Measurements from ENCODE around the gene KCTD8.

Gene KCTD8

DNA sequence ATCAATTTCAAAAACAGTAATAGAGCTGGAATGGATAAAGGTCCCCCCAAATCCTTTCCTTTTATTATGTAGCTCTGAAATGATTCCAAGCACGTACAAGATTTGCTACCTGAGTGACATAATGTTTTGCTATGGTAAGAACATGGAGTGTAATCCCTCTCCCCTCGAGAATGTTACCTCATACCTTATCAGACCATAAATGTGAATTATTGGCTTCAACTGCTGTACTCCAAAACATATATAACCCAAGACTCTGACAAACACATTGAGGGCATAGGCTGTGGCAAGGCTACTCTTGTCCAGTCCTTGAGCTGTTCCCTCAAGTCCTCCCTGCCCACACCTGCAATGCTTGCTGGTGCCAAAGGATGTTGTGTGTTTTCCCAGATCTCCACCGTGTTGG, 286.9 kb downstream of the KCTD8 start:
- DNase-seq, result no peak

DNA sequence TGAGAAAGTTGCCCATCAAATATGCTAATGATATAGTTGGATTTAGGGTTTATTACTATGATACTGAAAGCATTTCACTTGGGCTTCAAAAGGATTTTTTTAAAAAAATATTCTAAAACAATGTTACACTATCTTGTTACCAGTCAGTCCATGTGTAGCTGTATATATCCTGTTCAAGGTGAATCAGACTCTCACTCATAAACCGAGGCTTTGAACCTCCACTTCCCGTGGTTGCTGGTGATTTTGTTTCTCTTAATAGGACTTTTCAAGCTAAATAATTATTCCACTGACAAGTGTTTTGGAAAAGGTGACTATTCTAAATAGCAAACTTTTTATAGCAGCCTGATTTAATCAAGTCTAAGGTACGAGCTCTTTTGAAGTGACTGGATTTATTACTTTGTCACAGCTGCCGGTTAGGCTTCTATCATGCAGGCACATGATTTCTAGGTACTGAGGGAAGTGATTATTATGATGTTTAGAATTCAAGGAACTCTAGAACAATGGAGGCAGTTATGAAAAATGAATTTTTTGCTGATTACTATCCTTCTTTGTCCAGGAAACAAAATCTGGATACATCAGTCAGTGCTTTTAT, 287.7 kb downstream of the KCTD8 start:
- DNase-seq, result peak in 1 of 2 experiments; percentile 7

DNA sequence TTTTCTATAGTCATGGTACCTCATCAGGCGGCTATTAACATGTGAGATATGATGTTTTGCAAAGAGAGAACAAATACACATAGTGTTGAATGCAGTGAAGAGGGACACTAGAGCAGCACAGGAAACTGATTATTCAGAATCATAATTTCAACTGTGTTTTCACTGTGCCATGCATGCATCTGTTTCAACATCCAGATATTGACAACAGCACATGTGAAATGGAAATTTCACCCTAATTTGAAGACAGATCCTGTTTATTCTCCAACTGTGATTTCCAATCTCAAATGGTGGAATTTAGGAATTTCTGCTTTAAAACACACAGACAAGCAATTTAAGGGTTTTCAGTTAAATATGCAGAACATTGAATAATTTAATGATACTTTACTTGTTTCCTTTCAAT, 288.6 kb downstream of the KCTD8 start:
- DNase-seq, result no peak

DNA sequence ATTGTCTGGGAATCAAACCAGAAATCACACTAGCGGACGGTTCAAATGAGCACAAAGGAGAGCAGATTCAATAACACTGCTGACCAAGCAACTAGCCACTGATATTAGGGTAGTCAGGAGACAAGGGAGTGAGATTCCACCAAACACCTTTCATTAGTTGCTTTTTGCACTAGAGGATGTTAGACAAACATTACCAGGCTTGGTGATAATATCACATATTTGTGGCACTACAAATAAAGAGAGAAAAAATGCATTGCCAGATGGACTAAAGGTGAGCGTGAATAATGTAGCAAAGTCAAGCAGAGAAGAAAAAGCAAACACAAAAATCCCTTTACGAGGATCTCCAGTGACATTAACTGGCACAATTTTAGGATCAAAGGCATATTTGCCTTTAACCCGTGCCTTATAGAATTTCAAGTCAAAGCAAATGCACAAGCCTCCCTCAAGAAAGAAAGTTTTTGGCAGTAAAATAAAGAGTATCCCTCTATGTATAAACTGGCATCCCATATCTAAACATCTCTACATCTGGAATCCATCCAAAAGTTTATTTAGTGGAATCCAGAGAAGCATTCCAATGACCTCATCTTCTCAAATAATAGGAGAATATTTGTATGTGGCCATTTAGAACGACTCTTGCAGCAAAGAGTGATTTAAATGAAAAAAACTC, 290.9 kb downstream of the KCTD8 start:
- DNase-seq, result no peak

DNA sequence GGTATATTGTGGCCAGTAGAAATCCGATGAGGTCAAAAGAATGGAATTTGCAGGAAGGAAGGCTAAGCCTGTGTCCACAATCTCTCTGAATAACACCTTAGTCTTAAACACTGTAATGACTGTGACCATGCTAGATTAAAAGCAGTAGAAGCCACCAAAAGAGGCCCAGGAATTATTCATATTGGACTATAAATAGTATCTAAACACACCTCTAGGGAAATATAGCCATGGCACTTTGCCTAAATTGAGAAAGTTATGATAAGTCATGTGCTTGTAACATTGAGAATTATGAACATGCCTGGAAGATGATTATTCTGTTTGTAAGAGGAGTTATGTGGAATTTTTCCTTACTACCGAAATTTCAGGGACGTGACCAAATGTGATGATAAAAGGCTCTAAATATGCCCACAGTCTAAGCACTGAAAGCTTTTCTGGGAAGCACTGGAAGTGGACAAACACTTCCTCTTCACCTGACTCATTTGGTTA, 298.5 kb downstream of the KCTD8 start:
- no peak for DNase-seq

DNA sequence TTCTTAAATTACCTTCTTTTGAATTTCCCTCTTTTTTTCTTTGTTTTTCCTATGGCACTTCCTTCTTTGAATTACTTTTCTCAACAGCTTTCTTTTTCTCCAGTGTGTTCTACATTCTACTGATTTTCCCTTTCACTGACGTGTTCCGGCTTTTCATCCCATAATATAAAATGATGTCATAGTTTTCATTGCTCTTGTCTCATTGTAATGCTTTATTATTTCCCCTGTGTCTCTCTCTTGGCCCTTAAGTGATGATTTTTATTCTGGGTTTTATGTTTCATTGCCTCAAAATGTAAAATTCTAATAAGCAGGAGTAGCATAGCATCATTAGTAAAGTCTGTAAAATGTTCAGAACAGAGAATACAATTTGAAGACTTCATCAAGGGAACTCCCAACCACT, 299.3 kb downstream of the KCTD8 start:
- DNase-seq, result no peak

DNA sequence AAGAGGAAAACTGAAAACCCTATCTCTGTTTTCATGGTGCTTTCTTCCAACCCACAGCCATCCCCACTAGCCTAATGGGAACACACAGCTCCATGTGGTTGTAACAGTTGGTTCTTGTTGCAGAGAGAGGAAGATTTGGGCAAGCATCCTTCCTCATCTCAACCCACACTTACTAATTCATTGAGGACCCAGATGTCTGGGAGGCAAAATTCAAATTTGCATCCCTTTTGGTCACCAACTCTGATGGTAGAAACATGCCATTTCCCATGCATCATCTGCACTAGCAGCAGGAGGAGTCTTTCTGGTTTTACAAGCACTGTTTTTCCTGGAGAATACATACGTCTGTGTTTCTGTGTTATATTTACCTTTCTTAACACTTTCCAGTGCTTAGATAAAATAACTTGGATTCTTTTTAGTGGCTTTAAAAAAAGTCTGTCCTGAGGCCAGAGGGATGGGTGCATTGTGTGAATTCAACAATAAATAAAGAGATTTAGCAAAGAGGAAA, 301.0 kb downstream of the KCTD8 start:
- no peak for DNase-seq

DNA sequence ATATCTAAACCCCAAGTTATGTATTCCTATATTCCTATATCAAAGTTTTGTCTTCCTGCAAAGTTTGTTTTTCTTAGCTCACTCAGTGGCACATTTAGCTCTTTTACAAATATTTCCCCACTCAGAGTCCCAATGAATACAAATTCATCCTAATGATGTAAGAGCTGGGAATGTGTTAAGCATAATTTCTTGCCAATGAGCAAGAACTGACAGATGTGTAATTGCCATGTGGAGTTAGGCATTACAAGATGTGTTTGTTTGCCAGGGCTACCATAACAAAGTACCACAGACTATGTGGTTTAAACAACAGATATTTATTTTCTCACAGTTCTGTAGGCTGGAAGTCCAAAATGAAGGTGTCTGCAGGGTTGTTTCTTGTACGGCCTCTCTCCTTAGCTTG, 302.1 kb downstream of the KCTD8 start:
- DNase-seq, result no peak

DNA sequence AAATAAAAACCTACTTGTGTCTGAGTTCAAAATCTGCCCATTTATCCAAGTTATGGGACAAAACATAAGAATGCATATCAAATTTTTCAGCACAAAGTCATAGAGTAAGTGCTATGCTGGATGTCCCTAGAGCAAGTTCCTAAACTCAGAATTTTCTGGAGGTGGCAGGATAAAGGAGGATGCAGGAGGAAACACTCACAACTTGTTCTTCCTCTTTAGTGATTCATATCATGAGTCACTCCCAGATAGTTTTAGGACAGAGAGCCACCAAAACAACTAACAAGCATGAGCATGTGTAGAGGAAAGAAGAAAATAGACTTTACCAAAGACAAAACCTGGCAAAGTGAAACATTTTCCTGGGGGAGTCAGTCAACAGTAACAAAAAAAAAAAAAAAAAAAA, 302.7 kb downstream of the KCTD8 start:
- DNase-seq, result no peak

DNA sequence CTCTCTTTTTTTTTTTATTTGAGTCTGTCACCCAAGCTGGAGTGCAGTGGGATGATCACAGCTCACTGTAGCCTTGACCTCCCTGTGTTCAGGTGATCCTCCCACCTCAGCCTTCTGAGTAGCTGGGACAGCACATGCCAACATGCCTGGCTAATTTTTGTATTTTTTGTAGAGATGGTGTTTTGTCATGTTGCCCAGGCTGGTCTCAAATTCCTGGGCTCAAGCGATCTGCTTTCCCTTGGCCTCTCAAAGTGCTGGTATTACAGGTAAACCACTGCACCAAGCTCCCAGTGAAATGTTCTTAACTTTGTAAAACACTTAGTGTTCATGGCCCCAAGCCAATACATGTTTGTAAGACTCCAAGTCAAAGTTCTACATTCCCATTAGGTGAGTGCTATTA, 316.1 kb downstream of the KCTD8 start:
- DNase-seq, result no peak

All from NCI-H524 (cell line).